ENCODE measurements around the gene SLC35F4.

Gene SLC35F4

DNA sequence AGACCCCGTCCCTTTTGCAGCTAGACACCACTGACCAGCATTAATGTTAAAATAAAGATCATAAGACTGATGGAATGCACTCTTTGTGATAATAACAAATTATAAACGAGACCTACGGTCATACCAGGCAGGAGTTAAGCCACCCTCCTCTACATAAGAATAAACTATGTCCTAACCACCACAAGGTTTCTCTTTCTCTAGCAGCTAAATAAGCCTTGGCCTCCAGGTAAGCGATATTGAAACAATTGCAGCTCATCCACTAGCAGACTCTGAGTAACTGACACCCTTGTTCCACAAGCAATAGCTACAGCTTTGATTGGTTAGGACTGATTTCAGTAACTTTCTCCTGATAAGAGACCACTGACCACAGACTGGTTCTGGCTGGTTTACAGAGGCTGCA lies 228.0 kb downstream of the SLC35F4 start:
- H2AFZ ChIP-seq (ENCODE audit: low read length): no peak overlapping the region
- no peaks in the 10 kb centered on the region for H3K79me2 ChIP-seq (ENCODE audit: low read length)
- H3K9me3 ChIP-seq (replicated peaks; ENCODE audit: insufficient read depth, low read length): no peaks in the 10 kb centered on the region
- H4K20me1 ChIP-seq (ENCODE audit: insufficient read depth, low read length): no peaks in the 10 kb centered on the region
- TF ChIP-seq, protein P1, sequence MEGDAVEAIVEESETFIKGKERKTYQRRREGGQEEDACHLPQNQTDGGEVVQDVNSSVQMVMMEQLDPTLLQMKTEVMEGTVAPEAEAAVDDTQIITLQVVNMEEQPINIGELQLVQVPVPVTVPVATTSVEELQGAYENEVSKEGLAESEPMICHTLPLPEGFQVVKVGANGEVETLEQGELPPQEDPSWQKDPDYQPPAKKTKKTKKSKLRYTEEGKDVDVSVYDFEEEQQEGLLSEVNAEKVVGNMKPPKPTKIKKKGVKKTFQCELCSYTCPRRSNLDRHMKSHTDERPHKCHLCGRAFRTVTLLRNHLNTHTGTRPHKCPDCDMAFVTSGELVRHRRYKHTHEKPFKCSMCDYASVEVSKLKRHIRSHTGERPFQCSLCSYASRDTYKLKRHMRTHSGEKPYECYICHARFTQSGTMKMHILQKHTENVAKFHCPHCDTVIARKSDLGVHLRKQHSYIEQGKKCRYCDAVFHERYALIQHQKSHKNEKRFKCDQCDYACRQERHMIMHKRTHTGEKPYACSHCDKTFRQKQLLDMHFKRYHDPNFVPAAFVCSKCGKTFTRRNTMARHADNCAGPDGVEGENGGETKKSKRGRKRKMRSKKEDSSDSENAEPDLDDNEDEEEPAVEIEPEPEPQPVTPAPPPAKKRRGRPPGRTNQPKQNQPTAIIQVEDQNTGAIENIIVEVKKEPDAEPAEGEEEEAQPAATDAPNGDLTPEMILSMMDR (IDR thresholded peaks at IDR 0.05; ENCODE audit: low read length): no peak
- TF ChIP-seq EZH2phosphoT487 (IDR thresholded peaks at IDR 0.05; ENCODE audit: low read length) (no peak), EZH2 (optimal IDR thresholded peaks at IDR 0.05; ENCODE audit: low read depth, low read length) (no peak)
- H3K9ac ChIP-seq (ENCODE audit: low read length): no peak overlapping the region
- H3K9me2 ChIP-seq (replicated peaks; ENCODE audit: insufficient read depth, low read length): no peaks in the 10 kb centered on the region
- H3K4me1 ChIP-seq (ENCODE audit: low read length): no peaks in the 10 kb centered on the region
- no peak for DNase-seq
- H3K36me3 ChIP-seq (replicated peaks; ENCODE audit: insufficient read depth, low read length): no peaks in the 10 kb centered on the region
- no peak overlapping the region for H3K4me3 ChIP-seq (ENCODE audit: low read length)
- H3K27me3 ChIP-seq (replicated peaks; ENCODE audit: insufficient read depth, low read length): no peaks in the 10 kb centered on the region
- no peaks in the 10 kb centered on the region for H3F3A ChIP-seq (ENCODE audit: insufficient read depth, low read length)
- H3K4me2 ChIP-seq (ENCODE audit: low read depth, low read length): no peak overlapping the region
- H3K27ac ChIP-seq (ENCODE audit: low read length): no peak overlapping the region

- Histone ChIP-seq H3K4me3 (ENCODE audit: low read length) (no peak overlapping the region), H3K9me3 (replicated peaks; ENCODE audit: insufficient read depth, low read length) (no peaks in the 10 kb centered on the region), H4K20me1 (ENCODE audit: insufficient read depth, low read length) (no peaks in the 10 kb centered on the region), H3K27me3 (replicated peaks; ENCODE audit: insufficient read depth, low read length) (no peaks in the 10 kb centered on the region), H3K9me2 (replicated peaks; ENCODE audit: insufficient read depth, low read length) (no peaks in the 10 kb centered on the region), H3K4me2 (ENCODE audit: low read depth, low read length) (no peak overlapping the region), H3K4me1 (ENCODE audit: low read length) (no peaks in the 10 kb centered on the region), H3F3A (ENCODE audit: insufficient read depth, low read length) (no peaks in the 10 kb centered on the region), H2AFZ (ENCODE audit: low read length) (no peak overlapping the region), H3K9ac (ENCODE audit: low read length) (no peak overlapping the region), H3K27ac (ENCODE audit: low read length) (no peak overlapping the region), H3K79me2 (ENCODE audit: low read length) (no peaks in the 10 kb centered on the region), H3K36me3 (replicated peaks; ENCODE audit: insufficient read depth, low read length) (no peaks in the 10 kb centered on the region)
- no peak for DNase-seq
- TF ChIP-seq, protein P1 (IDR thresholded peaks at IDR 0.05; ENCODE audit: low read length): no peak
- TF ChIP-seq EZH2 (optimal IDR thresholded peaks at IDR 0.05; ENCODE audit: low read depth, low read length) (no peak), EZH2phosphoT487 (IDR thresholded peaks at IDR 0.05; ENCODE audit: low read length) (no peak)
Observed at GRCh38 chr14:57634335-57634734, 231.6 kb downstream of the SLC35F4 start.

DNA sequence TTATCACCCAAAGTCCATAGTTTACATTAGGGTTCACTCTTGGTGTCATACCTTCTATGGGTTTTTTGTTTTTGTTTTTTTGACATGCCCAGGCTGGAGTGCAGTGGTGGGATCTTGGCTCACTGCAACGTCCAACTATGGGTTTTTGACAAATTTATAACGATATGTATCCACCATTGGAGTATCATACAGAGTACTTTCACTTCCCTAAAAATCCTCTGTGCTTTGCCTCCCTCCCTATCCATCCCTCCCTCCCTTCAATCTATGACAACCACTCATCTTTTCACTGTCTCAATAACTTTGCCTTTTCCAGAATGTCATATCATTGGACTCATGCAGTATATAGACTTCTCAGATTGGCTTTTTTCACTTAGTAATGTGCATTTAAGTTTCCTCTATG lies 233.2 kb downstream of the SLC35F4 start:
- Histone ChIP-seq H3K9ac (ENCODE audit: low read length) (no peak overlapping the region), H3K36me3 (replicated peaks; ENCODE audit: insufficient read depth, low read length) (no peaks in the 10 kb centered on the region), H4K20me1 (ENCODE audit: insufficient read depth, low read length) (no peaks in the 10 kb centered on the region), H3K4me1 (ENCODE audit: low read length) (no peaks in the 10 kb centered on the region), H3K27ac (ENCODE audit: low read length) (no peak overlapping the region), H3F3A (ENCODE audit: insufficient read depth, low read length) (no peaks in the 10 kb centered on the region), H3K27me3 (replicated peaks; ENCODE audit: insufficient read depth, low read length) (no peaks in the 10 kb centered on the region), H3K4me3 (ENCODE audit: low read length) (no peak overlapping the region), H3K4me2 (ENCODE audit: low read depth, low read length) (no peak overlapping the region), H2AFZ (ENCODE audit: low read length) (no peak overlapping the region), H3K79me2 (ENCODE audit: low read length) (no peaks in the 10 kb centered on the region), H3K9me2 (replicated peaks; ENCODE audit: insufficient read depth, low read length) (no peaks in the 10 kb centered on the region), H3K9me3 (replicated peaks; ENCODE audit: insufficient read depth, low read length) (no peaks in the 10 kb centered on the region)
- DNase-seq: no peak
- TF ChIP-seq EZH2 (optimal IDR thresholded peaks at IDR 0.05; ENCODE audit: low read depth, low read length) (no peak), EZH2phosphoT487 (IDR thresholded peaks at IDR 0.05; ENCODE audit: low read length) (no peak)
- TF ChIP-seq, protein P1 (IDR thresholded peaks at IDR 0.05; ENCODE audit: low read length): no peak

All from MM.1S (cell line).